ENCODE measurements around the gene ASB8.

Gene ASB8

GRCh38 chr12:48199774-48200221 is 42.5 kb upstream of the ASB8 start:
- Histone ChIP-seq H3K27ac (no peak overlapping the region), H3K4me3 (ENCODE audit: low read depth, low read length) (no peak overlapping the region), H3K36me3 (replicated peaks) (no peaks in the 10 kb centered on the region), H3K27me3 (replicated peaks) (no peaks in the 10 kb centered on the region)
- DNase-seq = no peak
- in situ Hi-C loops (cut with HindIII; ENCODE audit: low pct_ligation_motif_present, low sequenced_read_pairs) = no loop called here
- no peak for TF ChIP-seq CTCF (IDR thresholded peaks at IDR 0.05; ENCODE audit: low read depth, low read length, missing control alignments)

GRCh38 chr12:48198985-48199384 is 41.7 kb upstream of the ASB8 start:
- no peak for TF ChIP-seq CTCF (IDR thresholded peaks at IDR 0.05; ENCODE audit: low read depth, low read length, missing control alignments)
- Histone ChIP-seq H3K36me3 (replicated peaks) (no peaks in the 10 kb centered on the region), H3K27me3 (replicated peaks) (no peaks in the 10 kb centered on the region), H3K4me3 (ENCODE audit: low read depth, low read length) (peak overlapping the region; percentile 72), H3K27ac (no peak overlapping the region)
- DNase-seq = no peak
- in situ Hi-C loops (cut with HindIII; ENCODE audit: low pct_ligation_motif_present, low sequenced_read_pairs) = no loop called here

GRCh38 chr12:48198672-48198971 is 41.3 kb upstream of the ASB8 start:
- no peaks in the 10 kb centered on the region for H3K36me3 ChIP-seq (replicated peaks)
- H3K27me3 ChIP-seq (replicated peaks) = no peaks in the 10 kb centered on the region
- no peak for DNase-seq
- peak overlapping the region; percentile 72 for H3K4me3 ChIP-seq (ENCODE audit: low read depth, low read length)
- in situ Hi-C loops (cut with HindIII; ENCODE audit: low pct_ligation_motif_present, low sequenced_read_pairs) = no loop called here
- TF ChIP-seq CTCF (IDR thresholded peaks at IDR 0.05; ENCODE audit: low read depth, low read length, missing control alignments) = no peak
- H3K27ac ChIP-seq = peak overlapping the region; percentile 41

GRCh38 chr12:48197971-48198671 is 40.8 kb upstream of the ASB8 start:
- H3K27me3 ChIP-seq (replicated peaks) = no peaks in the 10 kb centered on the region
- H3K27ac ChIP-seq = peak overlapping the region; percentile 41
- TF ChIP-seq CTCF (IDR thresholded peaks at IDR 0.05; ENCODE audit: low read depth, low read length, missing control alignments) = peak; percentile 53
- DNase-seq = peak; percentile 92
- H3K36me3 ChIP-seq (replicated peaks) = no peaks in the 10 kb centered on the region
- in situ Hi-C loops (cut with HindIII; ENCODE audit: low pct_ligation_motif_present, low sequenced_read_pairs) = no loop called here
- peak overlapping the region; percentile 72 for H3K4me3 ChIP-seq (ENCODE audit: low read depth, low read length)

GRCh38 chr12:48197549-48197970 is 40.2 kb upstream of the ASB8 start:
- Histone ChIP-seq H3K4me3 (ENCODE audit: low read depth, low read length) (peak overlapping the region; percentile 72), H3K27me3 (replicated peaks) (peaks cover 1% of the 10 kb centered on the region), H3K27ac (no peak overlapping the region), H3K36me3 (replicated peaks) (no peaks in the 10 kb centered on the region)
- TF ChIP-seq CTCF (IDR thresholded peaks at IDR 0.05; ENCODE audit: low read depth, low read length, missing control alignments) = peak; percentile 58
- peak; percentile 51 for DNase-seq
- in situ Hi-C loops (cut with HindIII; ENCODE audit: low pct_ligation_motif_present, low sequenced_read_pairs) = no loop called here

GRCh38 chr12:48194799-48195201 is 37.5 kb upstream of the ASB8 start:
- in situ Hi-C loops (cut with HindIII; ENCODE audit: low pct_ligation_motif_present, low sequenced_read_pairs) = no loop called here
- H3K36me3 ChIP-seq (replicated peaks) = no peaks in the 10 kb centered on the region
- no peak overlapping the region for H3K27ac ChIP-seq
- H3K27me3 ChIP-seq (replicated peaks) = peaks cover 10% of the 10 kb centered on the region
- DNase-seq = no peak
- no peak for TF ChIP-seq CTCF (IDR thresholded peaks at IDR 0.05; ENCODE audit: low read depth, low read length, missing control alignments)
- H3K4me3 ChIP-seq (ENCODE audit: low read depth, low read length) = no peak overlapping the region

All from brain microvascular endothelial cell (primary cell).